HG03108 (cell line): ENCODE measurements around the gene ABHD14A.

Experiments used
- ATAC-seq: cut with Tn5 transposase; IDR thresholded peaks from one replicate; pipeline ENCODE4 v1.9.1; 2021; ENCODE audit warnings: moderate library complexity; ENCODE audit not compliant: unreplicated experiment

Gene ABHD14A

GRCh38 chr3:51955893-51956770 lies 18.7 kb upstream of the ABHD14A start:
- peak; percentile 53 for ATAC-seq

- no peak for ATAC-seq
Measured at GRCh38 chr3:51957520-51958205, 17.2 kb upstream of the ABHD14A start.

GRCh38 chr3:51958603-51959521 lies 16.0 kb upstream of the ABHD14A start:
- no peak for ATAC-seq

GRCh38 chr3:51959651-51960050 lies 15.2 kb upstream of the ABHD14A start:
- no peak for ATAC-seq

- ATAC-seq = no peak
Measured at GRCh38 chr3:51960386-51960785, 14.5 kb upstream of the ABHD14A start.

- no peak for ATAC-seq
Measured at GRCh38 chr3:51961011-51961410, 13.9 kb upstream of the ABHD14A start.

GRCh38 chr3:51961602-51962569 lies 13.0 kb upstream of the ABHD14A start:
- no peak for ATAC-seq

GRCh38 chr3:51962854-51963530 lies 11.9 kb upstream of the ABHD14A start:
- no peak for ATAC-seq

GRCh38 chr3:51963951-51964451 lies 10.9 kb upstream of the ABHD14A start:
- ATAC-seq = no peak

GRCh38 chr3:51964521-51964920 lies 10.3 kb upstream of the ABHD14A start:
- ATAC-seq = no peak

GRCh38 chr3:51966016-51966415 lies 8.8 kb upstream of the ABHD14A start:
- ATAC-seq = no peak

- no peak for ATAC-seq
Measured at GRCh38 chr3:51966486-51966885, 8.4 kb upstream of the ABHD14A start.

GRCh38 chr3:51966922-51967383 lies 7.9 kb upstream of the ABHD14A start:
- ATAC-seq = no peak

GRCh38 chr3:51967384-51968169 lies 7.3 kb upstream of the ABHD14A start, which contains the start of gene PCBP4:
Gene PCBP4 (minus strand): TSS chr3:51967454. CDS start chr3:51961240, 6,214 bp downstream.
- ATAC-seq = no peak

GRCh38 chr3:51968170-51968775 lies 6.6 kb upstream of the ABHD14A start:
- ATAC-seq = no peak

- ATAC-seq = no peak
Measured at GRCh38 chr3:51968883-51969678, 5.8 kb upstream of the ABHD14A start.

GRCh38 chr3:51969841-51970240 lies 5.0 kb upstream of the ABHD14A start:
- no peak for ATAC-seq
